ENCODE data around the gene PEX19. TPM values are rescaled to one million over a fixed set of nuclear protein-coding genes. Genes with fewer than 3 reads are reported as not detected.

Gene PEX19
- total RNA-seq, 1 donor from 2014 or later = 24.1 TPM

GRCh38 chr1:160245434-160245833 lies 39.5 kb downstream of the PEX19 start:
- FAIRE-seq = no peak
- no peak for DNase-seq (ENCODE audit: low spot score in 2 of 2)

GRCh38 chr1:160244209-160244608 lies 40.7 kb downstream of the PEX19 start:
- FAIRE-seq (no peak), DNase-seq (ENCODE audit: low spot score in 2 of 2) (no peak)

GRCh38 chr1:160243767-160244166 lies 41.2 kb downstream of the PEX19 start:
- FAIRE-seq (no peak), DNase-seq (ENCODE audit: low spot score in 2 of 2) (no peak)

- FAIRE-seq (no peak), DNase-seq (ENCODE audit: low spot score in 2 of 2) (no peak)
Observed at GRCh38 chr1:160239582-160240299, 45.2 kb downstream of the PEX19 start.

- FAIRE-seq (no peak), DNase-seq (ENCODE audit: low spot score in 2 of 2) (no peak)
Observed at GRCh38 chr1:160238408-160238807, 46.5 kb downstream of the PEX19 start.

GRCh38 chr1:160237558-160237957 lies 47.4 kb downstream of the PEX19 start:
- FAIRE-seq = no peak
- DNase-seq (ENCODE audit: low spot score in 2 of 2) = no peak

- FAIRE-seq = no peak
Observed at GRCh38 chr1:160236806-160237205, 48.1 kb downstream of the PEX19 start.

GRCh38 chr1:160232911-160233310 lies 52.0 kb downstream of the PEX19 start:
- FAIRE-seq (no peak), DNase-seq (ENCODE audit: low spot score in 2 of 2) (no peak)

More at GRCh38 chr1:160236806-160237205, 48.1 kb downstream of the PEX19 start:
- no peak for DNase-seq (ENCODE audit: low spot score in 2 of 2)

- FAIRE-seq = no peak
- DNase-seq (ENCODE audit: low spot score in 2 of 2) = no peak
Observed at GRCh38 chr1:160228431-160228830, 56.5 kb downstream of the PEX19 start.

- DNase-seq (ENCODE audit: low spot score in 2 of 2) (no peak), FAIRE-seq (no peak)
Observed at GRCh38 chr1:160227561-160227960, 57.4 kb downstream of the PEX19 start.

- no peak for FAIRE-seq
- DNase-seq (ENCODE audit: low spot score in 2 of 2) = no peak
Observed at GRCh38 chr1:160227034-160227433, 57.9 kb downstream of the PEX19 start.

Small RNA genes lying within 50 kb of the gene (small RNA-seq; reads per million reads assigned to genes)
- not detected for gene RF00019

Other genes with a start within 250 kb of the PEX19 start
- gene KCNJ10, start 215.0 kb downstream of the PEX19 start, total RNA-seq = 1.6 TPM
- gene KCNJ9, start 203.6 kb downstream of the PEX19 start, total RNA-seq = 11.4 TPM
- 48.5 TPM for gene IGSF8, start 186.5 kb downstream of the PEX19 start, total RNA-seq
- 45.7 TPM for gene ATP1A2, start 169.4 kb downstream of the PEX19 start, total RNA-seq
- gene ATP1A4, start 133.5 kb downstream of the PEX19 start, total RNA-seq = not detected
- 4.9 TPM for gene CASQ1, start 94.6 kb downstream of the PEX19 start, total RNA-seq
- 84.4 TPM for gene PEA15, start 79.7 kb downstream of the PEX19 start, total RNA-seq
- gene DCAF8, start 22.6 kb downstream of the PEX19 start, total RNA-seq = 38.3 TPM
- gene COPA, start 58.1 kb upstream of the PEX19 start, total RNA-seq = 161 TPM
- 24.5 TPM for gene NCSTN, start 58.2 kb upstream of the PEX19 start, total RNA-seq
- gene NHLH1, start 81.9 kb upstream of the PEX19 start, total RNA-seq = 0.41 TPM
- gene VANGL2, start 115.4 kb upstream of the PEX19 start, total RNA-seq = 11.0 TPM
- gene SLAMF6, start 238.1 kb upstream of the PEX19 start, total RNA-seq = under 0.01 TPM

Data from frontal cortex (tissue), 4 donors.